Measurements from ENCODE around the gene SBF2.
"Not testable (repeated sequence)": the region's sequence is repeated elsewhere in the genome, so short reads cannot be mapped to it uniquely, and the experiment has no call there.

The SBF2 gene

DNA sequence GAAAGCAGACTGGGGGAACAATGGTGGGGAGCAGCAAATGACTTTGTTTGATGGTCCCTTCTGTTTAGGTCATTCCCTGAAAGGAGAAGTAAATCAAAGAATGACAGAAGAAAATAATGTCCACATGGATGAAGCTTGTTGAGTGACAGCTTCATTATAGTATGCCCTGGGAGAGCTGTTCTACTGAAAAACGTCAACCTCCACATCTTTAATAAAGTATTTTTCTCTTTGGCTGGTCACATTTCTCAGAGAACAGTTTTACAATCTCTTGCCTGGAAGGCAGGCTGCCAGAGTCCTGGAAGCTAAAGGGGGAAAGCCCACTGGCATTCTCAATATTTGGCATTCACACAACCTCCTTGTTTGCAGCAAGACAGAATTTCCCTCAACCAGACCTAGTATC, 342.2 kb downstream of the SBF2 start:
- H3K9ac ChIP-seq (ENCODE audit: low read length): no peak overlapping the region
- H3K27me3 ChIP-seq (replicated peaks; ENCODE audit: insufficient read depth, low read length): no peaks in the 10 kb centered on the region
- no peaks in the 10 kb centered on the region for H3K9me3 ChIP-seq (replicated peaks; ENCODE audit: insufficient read depth, low read length)
- H3K9me2 ChIP-seq (replicated peaks; ENCODE audit: insufficient read depth, low read length): no peaks in the 10 kb centered on the region
- no peak overlapping the region for H3K27ac ChIP-seq (ENCODE audit: low read length)
- no peak overlapping the region for H3K4me2 ChIP-seq (ENCODE audit: low read depth, low read length)
- H3K79me2 ChIP-seq (ENCODE audit: low read length): no peaks in the 10 kb centered on the region
- no peaks in the 10 kb centered on the region for H3K36me3 ChIP-seq (replicated peaks; ENCODE audit: insufficient read depth, low read length)
- no peak overlapping the region for H2AFZ ChIP-seq (ENCODE audit: low read length)
- no peaks in the 10 kb centered on the region for H3K4me1 ChIP-seq (ENCODE audit: low read length)
- H4K20me1 ChIP-seq (ENCODE audit: insufficient read depth, low read length): no peaks in the 10 kb centered on the region
- H3K4me3 ChIP-seq (ENCODE audit: low read length): no peak overlapping the region
- no peak for DNase-seq
- TF ChIP-seq EZH2 (optimal IDR thresholded peaks at IDR 0.05; ENCODE audit: low read depth, low read length) (no peak), CTCF (IDR thresholded peaks at IDR 0.05; ENCODE audit: low read length) (no peak), EZH2phosphoT487 (IDR thresholded peaks at IDR 0.05; ENCODE audit: low read length) (no peak)
- H3F3A ChIP-seq (ENCODE audit: insufficient read depth, low read length): no peaks in the 10 kb centered on the region

DNA sequence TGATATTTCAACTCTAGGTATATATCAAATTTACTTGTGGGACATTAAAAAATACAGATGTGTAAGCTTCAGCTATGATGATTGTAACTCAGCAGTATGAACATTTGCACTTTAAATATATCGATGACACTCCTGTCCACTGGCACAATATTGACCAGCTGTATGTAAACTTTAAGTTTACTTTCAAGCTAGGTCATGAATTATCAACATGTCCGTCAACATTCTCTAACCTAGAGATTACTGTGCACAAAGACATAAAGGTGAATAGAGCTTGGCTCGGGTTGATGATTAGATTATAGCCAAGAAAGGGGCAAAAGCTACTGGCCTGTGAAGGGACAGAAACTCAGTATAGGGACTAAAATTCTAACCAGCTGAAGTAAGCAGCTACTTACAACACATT, 343.6 kb downstream of the SBF2 start:
- H3K9ac ChIP-seq (ENCODE audit: low read length): no peak overlapping the region
- no peak overlapping the region for H3K27ac ChIP-seq (ENCODE audit: low read length)
- no peak for TF ChIP-seq EZH2 (optimal IDR thresholded peaks at IDR 0.05; ENCODE audit: low read depth, low read length)
- no peak for TF ChIP-seq CTCF (IDR thresholded peaks at IDR 0.05; ENCODE audit: low read length)
- TF ChIP-seq EZH2phosphoT487 (IDR thresholded peaks at IDR 0.05; ENCODE audit: low read length): no peak
- no peaks in the 10 kb centered on the region for H3K4me1 ChIP-seq (ENCODE audit: low read length)
- no peaks in the 10 kb centered on the region for H3K79me2 ChIP-seq (ENCODE audit: low read length)
- no peak for DNase-seq
- no peaks in the 10 kb centered on the region for H3K9me2 ChIP-seq (replicated peaks; ENCODE audit: insufficient read depth, low read length)
- no peaks in the 10 kb centered on the region for H3K36me3 ChIP-seq (replicated peaks; ENCODE audit: insufficient read depth, low read length)
- H3F3A ChIP-seq (ENCODE audit: insufficient read depth, low read length): no peaks in the 10 kb centered on the region
- H3K9me3 ChIP-seq (replicated peaks; ENCODE audit: insufficient read depth, low read length): no peaks in the 10 kb centered on the region
- H2AFZ ChIP-seq (ENCODE audit: low read length): no peak overlapping the region
- H3K4me2 ChIP-seq (ENCODE audit: low read depth, low read length): no peak overlapping the region
- H3K27me3 ChIP-seq (replicated peaks; ENCODE audit: insufficient read depth, low read length): no peaks in the 10 kb centered on the region
- no peak overlapping the region for H3K4me3 ChIP-seq (ENCODE audit: low read length)
- no peaks in the 10 kb centered on the region for H4K20me1 ChIP-seq (ENCODE audit: insufficient read depth, low read length)

DNA sequence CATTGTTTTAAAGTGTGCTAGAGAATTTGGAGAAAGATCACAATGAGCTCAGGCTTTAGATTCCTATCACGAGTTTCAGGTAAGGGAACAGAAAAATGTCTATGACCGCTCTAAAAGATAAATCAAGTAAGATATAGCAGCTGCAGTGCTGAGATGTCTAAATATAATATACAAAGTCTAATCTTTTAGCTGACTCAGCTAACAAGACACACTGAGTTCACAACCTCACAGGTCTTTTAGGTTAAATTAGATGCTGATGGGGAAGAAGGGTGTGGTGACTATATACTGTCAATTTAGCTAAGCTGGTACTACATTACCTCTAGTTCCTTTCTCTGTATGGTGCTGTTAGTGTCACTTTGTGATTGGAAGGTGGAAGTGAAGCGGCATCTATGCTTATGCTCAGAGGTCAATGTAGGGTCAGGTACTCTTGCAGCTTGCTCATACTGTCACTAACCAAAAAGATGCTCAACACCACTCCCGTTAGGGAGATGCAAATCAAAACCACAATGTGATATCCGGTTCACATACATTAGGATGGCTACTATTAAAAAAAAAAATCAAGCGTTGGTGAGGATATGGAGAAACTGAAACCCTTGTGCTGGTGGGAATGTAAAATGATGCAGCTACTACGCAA, 346.7 kb downstream of the SBF2 start:
- Histone ChIP-seq H3K9me3 (replicated peaks; ENCODE audit: insufficient read depth, low read length) (no peaks in the 10 kb centered on the region), H3K4me1 (ENCODE audit: low read length) (no peaks in the 10 kb centered on the region), H3F3A (ENCODE audit: insufficient read depth, low read length) (no peaks in the 10 kb centered on the region), H2AFZ (ENCODE audit: low read length) (no peak overlapping the region), H4K20me1 (ENCODE audit: insufficient read depth, low read length) (no peaks in the 10 kb centered on the region), H3K9me2 (replicated peaks; ENCODE audit: insufficient read depth, low read length) (no peaks in the 10 kb centered on the region), H3K36me3 (replicated peaks; ENCODE audit: insufficient read depth, low read length) (no peaks in the 10 kb centered on the region), H3K27me3 (replicated peaks; ENCODE audit: insufficient read depth, low read length) (no peaks in the 10 kb centered on the region), H3K9ac (ENCODE audit: low read length) (no peak overlapping the region), H3K79me2 (ENCODE audit: low read length) (no peaks in the 10 kb centered on the region), H3K27ac (ENCODE audit: low read length) (no peak overlapping the region), H3K4me3 (ENCODE audit: low read length) (no peak overlapping the region), H3K4me2 (ENCODE audit: low read depth, low read length) (no peak overlapping the region)
- TF ChIP-seq CTCF (IDR thresholded peaks at IDR 0.05; ENCODE audit: low read length) (no peak), EZH2phosphoT487 (IDR thresholded peaks at IDR 0.05; ENCODE audit: low read length) (no peak), EZH2 (optimal IDR thresholded peaks at IDR 0.05; ENCODE audit: low read depth, low read length) (no peak)
- no peak for DNase-seq

GRCh38 chr11:9945680-9946079, 348.3 kb downstream of the SBF2 start:
- H3K4me3 ChIP-seq (ENCODE audit: low read length); H3K27ac ChIP-seq (ENCODE audit: low read length); H3F3A ChIP-seq (ENCODE audit: insufficient read depth, low read length); H3K9ac ChIP-seq (ENCODE audit: low read length); H3K4me1 ChIP-seq (ENCODE audit: low read length); H2AFZ ChIP-seq (ENCODE audit: low read length); H3K36me3 ChIP-seq (replicated peaks; ENCODE audit: insufficient read depth, low read length); H3K9me3 ChIP-seq (replicated peaks; ENCODE audit: insufficient read depth, low read length); H3K4me2 ChIP-seq (ENCODE audit: low read depth, low read length); H4K20me1 ChIP-seq (ENCODE audit: insufficient read depth, low read length); H3K27me3 ChIP-seq (replicated peaks; ENCODE audit: insufficient read depth, low read length); H3K9me2 ChIP-seq (replicated peaks; ENCODE audit: insufficient read depth, low read length); H3K79me2 ChIP-seq (ENCODE audit: low read length); DNase-seq: not testable (repeated sequence)
